SK-N-SH treated with all-trans-retinoic acid at 6 μM for 48 hours (cell line): ENCODE results near the gene PPP1R1B.

Experiments used
- ATAC-seq: fragments of 200-7000 bp; cut with Tn5 transposase; 3 replicates; pipeline ENCODE4 v1.9.1; 2020; ENCODE audit warnings: mild to moderate bottlenecking, moderate library complexity
- ARNTL ChIP-seq: fragments of 450-650 bp; formaldehyde crosslinking; IDR thresholded peaks from 2 replicates; pipeline ENCODE4 v1.5.0; 2020; ENCODE audit warnings: low read depth, mild to moderate bottlenecking, moderate library complexity, borderline replicate concordance
- BACH2 ChIP-seq: fragments of 250-450 bp; sonication (Bioruptor Pico); IDR thresholded peaks from 2 replicates; pipeline ENCODE4 v1.9.0; 2021; ENCODE audit warnings: mild to moderate bottlenecking, borderline replicate concordance
- CSDC2 ChIP-seq: fragments of 250-450 bp; sonication (Bioruptor Pico); IDR thresholded peaks from 2 replicates; pipeline ENCODE4 v1.5.0; 2020; ENCODE audit warnings: mild to moderate bottlenecking, moderate library complexity
- ESRRG ChIP-seq: fragments of 250-450 bp; sonication (Bioruptor Pico); IDR thresholded peaks from 2 replicates; pipeline ENCODE4 v1.6.1; 2021; ENCODE audit warnings: mild to moderate bottlenecking
- GLIS3 ChIP-seq: fragments of 250-450 bp; sonication (Bioruptor Pico); IDR thresholded peaks from 2 replicates; pipeline ENCODE4 v1.5.0; 2020; ENCODE audit warnings: mild to moderate bottlenecking, moderate library complexity
- ISL1 ChIP-seq: fragments of 250-450 bp; sonication (Bioruptor Pico); IDR thresholded peaks from 2 replicates; pipeline ENCODE4 v2.1.2; 2022; ENCODE audit warnings: mild to moderate bottlenecking, moderate library complexity
- OSR1 ChIP-seq: fragments of 250-450 bp; sonication (Bioruptor Pico); IDR thresholded peaks from 2 replicates; pipeline ENCODE4 v1.8.0; 2022; ENCODE audit warnings: moderate library complexity, mild to moderate bottlenecking, inconsistent platforms
- PPARA ChIP-seq: fragments of 250-450 bp; sonication (Bioruptor Pico); IDR thresholded peaks from 2 replicates; pipeline ENCODE4 v1.5.0; 2020; ENCODE audit warnings: mild to moderate bottlenecking, borderline replicate concordance
- RARB ChIP-seq: fragments of 250-450 bp; sonication (Bioruptor Pico); IDR thresholded peaks from 2 replicates; pipeline ENCODE4 v1.8.0; 2021; ENCODE audit warnings: mild to moderate bottlenecking, moderate library complexity
- SNAI2 ChIP-seq: fragments of 250-450 bp; sonication (Bioruptor Pico); IDR thresholded peaks from 2 replicates; pipeline ENCODE4 v1.5.0; 2020; ENCODE audit warnings: mild to moderate bottlenecking, moderate library complexity
- TCF4 ChIP-seq: fragments of 250-450 bp; sonication (Bioruptor Pico); IDR thresholded peaks from 2 replicates; pipeline ENCODE4 v1.8.0; 2021; ENCODE audit warnings: mild to moderate bottlenecking, moderate library complexity, borderline replicate concordance
- TOX ChIP-seq: fragments of 250-450 bp; sonication (Bioruptor Pico); IDR thresholded peaks from 2 replicates; pipeline ENCODE4 v1.8.0; 2021; ENCODE audit warnings: mild to moderate bottlenecking, moderate library complexity, borderline replicate concordance
- ZC3H10 ChIP-seq: fragments of 250-450 bp; sonication (Bioruptor Pico); IDR thresholded peaks from 2 replicates; pipeline ENCODE4 v1.5.1; 2021; ENCODE audit warnings: mild to moderate bottlenecking, moderate library complexity
- ZFP3 ChIP-seq: fragments of 250-450 bp; sonication (Bioruptor Pico); IDR thresholded peaks from 2 replicates; pipeline ENCODE4 v1.5.0; 2020; ENCODE audit warnings: mild to moderate bottlenecking, moderate library complexity
- ZFP30 ChIP-seq: fragments of 450-650 bp; formaldehyde crosslinking; IDR thresholded peaks from 2 replicates; pipeline ENCODE4 v1.5.0; 2022; ENCODE audit warnings: mild to moderate bottlenecking, moderate library complexity
- TF ChIP-seq, protein P1 (sequence below): fragments of 250-450 bp; sonication (Bioruptor Pico); IDR thresholded peaks from 2 replicates; pipeline ENCODE4 v1.8.0; 2020; ENCODE audit warnings: mild to moderate bottlenecking, moderate library complexity, borderline replicate concordance
- TF ChIP-seq, protein P2 (sequence below): fragments of 250-450 bp; sonication (Bioruptor Pico); IDR thresholded peaks from 2 replicates; pipeline ENCODE4 v1.5.1; 2021; ENCODE audit warnings: mild to moderate bottlenecking, moderate library complexity
- TF ChIP-seq, protein P3 (sequence below): fragments of 250-450 bp; sonication (Bioruptor Pico); IDR thresholded peaks from 2 replicates; pipeline ENCODE4 v1.8.0; 2021; ENCODE audit warnings: low read depth, mild to moderate bottlenecking, moderate library complexity, borderline replicate concordance
- TF ChIP-seq, protein P4 (sequence below): fragments of 250-450 bp; sonication (Bioruptor Pico); IDR thresholded peaks from 2 replicates; pipeline ENCODE4 v1.5.1; 2020; ENCODE audit warnings: low read depth, mild to moderate bottlenecking, moderate library complexity
- TF ChIP-seq, protein P5 (sequence below): fragments of 250-450 bp; sonication (Bioruptor Pico); IDR thresholded peaks from 2 replicates; pipeline ENCODE4 v1.5.0; 2020; ENCODE audit warnings: mild to moderate bottlenecking, moderate library complexity

The PPP1R1B gene

DNA sequence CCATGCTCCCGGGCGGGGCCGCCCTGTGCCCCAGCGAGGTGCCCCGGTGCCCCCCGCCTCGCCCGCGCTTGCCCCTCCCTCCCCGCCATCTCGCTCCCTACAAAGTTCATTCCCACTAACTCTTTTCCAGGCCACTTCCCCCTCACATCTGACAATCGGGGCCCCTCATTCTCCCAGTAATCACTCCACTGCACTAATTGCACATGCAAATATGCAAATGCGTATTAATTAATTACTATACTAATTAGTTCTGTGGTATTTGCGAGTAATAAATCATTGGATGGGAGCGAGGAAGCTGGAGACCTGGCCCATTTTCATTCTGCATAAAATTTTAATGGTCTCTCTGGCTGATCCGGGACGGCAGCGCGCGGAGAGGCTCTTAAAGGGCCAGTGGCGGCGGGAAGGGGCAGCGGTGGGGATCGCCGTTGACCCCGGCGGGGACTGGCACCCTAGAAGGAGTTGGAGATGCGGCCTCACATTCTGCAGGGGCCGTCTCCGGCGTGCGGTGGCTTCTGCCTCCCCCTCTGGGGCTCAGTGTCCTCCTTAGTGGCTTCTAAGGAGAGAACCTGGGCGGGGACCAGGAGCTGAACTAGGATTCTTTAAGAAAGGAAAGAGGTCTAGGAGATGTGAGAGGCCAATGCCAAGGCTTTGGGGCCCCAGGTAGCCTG is 8.4 kb upstream of the PPP1R1B start (continued):
- TF ChIP-seq, protein P1, sequence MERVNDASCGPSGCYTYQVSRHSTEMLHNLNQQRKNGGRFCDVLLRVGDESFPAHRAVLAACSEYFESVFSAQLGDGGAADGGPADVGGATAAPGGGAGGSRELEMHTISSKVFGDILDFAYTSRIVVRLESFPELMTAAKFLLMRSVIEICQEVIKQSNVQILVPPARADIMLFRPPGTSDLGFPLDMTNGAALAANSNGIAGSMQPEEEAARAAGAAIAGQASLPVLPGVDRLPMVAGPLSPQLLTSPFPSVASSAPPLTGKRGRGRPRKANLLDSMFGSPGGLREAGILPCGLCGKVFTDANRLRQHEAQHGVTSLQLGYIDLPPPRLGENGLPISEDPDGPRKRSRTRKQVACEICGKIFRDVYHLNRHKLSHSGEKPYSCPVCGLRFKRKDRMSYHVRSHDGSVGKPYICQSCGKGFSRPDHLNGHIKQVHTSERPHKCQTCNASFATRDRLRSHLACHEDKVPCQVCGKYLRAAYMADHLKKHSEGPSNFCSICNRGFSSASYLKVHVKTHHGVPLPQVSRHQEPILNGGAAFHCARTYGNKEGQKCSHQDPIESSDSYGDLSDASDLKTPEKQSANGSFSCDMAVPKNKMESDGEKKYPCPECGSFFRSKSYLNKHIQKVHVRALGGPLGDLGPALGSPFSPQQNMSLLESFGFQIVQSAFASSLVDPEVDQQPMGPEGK: no peak
- TF ChIP-seq CSDC2 (CRISPR knock-in tag) (no peak), BACH2 (CRISPR knock-in tag) (no peak), ZFP30 (CRISPR knock-in tag) (no peak), ISL1 (no peak), PPARA (CRISPR knock-in tag) (no peak)
- TF ChIP-seq, protein P2, sequence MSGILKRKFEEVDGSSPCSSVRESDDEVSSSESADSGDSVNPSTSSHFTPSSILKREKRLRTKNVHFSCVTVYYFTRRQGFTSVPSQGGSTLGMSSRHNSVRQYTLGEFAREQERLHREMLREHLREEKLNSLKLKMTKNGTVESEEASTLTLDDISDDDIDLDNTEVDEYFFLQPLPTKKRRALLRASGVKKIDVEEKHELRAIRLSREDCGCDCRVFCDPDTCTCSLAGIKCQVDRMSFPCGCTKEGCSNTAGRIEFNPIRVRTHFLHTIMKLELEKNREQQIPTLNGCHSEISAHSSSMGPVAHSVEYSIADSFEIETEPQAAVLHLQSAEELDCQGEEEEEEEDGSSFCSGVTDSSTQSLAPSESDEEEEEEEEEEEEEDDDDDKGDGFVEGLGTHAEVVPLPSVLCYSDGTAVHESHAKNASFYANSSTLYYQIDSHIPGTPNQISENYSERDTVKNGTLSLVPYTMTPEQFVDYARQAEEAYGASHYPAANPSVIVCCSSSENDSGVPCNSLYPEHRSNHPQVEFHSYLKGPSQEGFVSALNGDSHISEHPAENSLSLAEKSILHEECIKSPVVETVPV: no peak

DNA sequence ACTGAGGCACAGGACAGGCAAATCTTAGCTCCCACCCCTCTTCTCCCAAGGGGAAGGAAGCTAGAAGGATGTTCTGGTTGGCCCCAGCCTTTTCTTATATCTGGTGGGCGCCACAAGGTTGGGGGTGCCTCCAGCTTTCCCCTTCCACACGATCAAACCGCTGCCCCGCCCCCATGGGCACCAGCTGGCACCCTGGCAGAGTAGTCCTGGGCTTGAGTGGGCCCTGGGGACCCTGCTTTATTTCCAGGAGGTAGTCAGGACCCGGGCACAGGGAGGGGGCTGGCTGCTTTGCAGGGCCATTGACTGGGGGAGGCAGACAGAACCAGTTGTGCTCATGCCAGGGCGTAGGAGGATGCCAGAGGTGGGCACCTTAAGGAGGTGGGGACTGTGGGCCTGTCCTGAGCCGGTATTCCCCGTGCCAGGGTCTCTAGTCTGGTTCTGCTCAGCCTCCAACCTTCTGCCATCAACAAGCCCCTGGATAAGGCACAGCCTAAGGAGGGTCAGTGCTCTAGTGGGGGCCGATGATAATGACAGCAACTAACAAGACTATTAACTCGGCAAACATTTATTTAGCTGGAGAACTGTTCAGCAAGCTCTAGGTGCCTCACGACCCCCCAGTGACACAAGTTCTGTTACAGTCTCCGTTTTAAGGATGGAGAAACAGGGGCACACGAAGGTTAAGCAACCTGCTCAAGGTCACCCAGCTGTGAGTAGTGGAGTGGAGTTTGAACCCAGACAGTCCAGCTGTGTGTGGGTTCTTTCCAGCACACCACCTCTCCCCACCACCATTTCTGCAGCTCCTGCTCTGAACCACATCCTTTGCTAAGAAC is 7.6 kb upstream of the PPP1R1B start:
- no peak for ATAC-seq
- TF ChIP-seq PPARA (CRISPR knock-in tag): no peak
- no peak for TF ChIP-seq CSDC2 (CRISPR knock-in tag)
- TF ChIP-seq BACH2 (CRISPR knock-in tag): no peak
- no peak for TF ChIP-seq ESRRG (CRISPR knock-in tag)
- no peak for TF ChIP-seq RARB
- TF ChIP-seq ZC3H10 (CRISPR knock-in tag): no peak
- TF ChIP-seq ARNTL: no peak
- TF ChIP-seq, protein P3, sequence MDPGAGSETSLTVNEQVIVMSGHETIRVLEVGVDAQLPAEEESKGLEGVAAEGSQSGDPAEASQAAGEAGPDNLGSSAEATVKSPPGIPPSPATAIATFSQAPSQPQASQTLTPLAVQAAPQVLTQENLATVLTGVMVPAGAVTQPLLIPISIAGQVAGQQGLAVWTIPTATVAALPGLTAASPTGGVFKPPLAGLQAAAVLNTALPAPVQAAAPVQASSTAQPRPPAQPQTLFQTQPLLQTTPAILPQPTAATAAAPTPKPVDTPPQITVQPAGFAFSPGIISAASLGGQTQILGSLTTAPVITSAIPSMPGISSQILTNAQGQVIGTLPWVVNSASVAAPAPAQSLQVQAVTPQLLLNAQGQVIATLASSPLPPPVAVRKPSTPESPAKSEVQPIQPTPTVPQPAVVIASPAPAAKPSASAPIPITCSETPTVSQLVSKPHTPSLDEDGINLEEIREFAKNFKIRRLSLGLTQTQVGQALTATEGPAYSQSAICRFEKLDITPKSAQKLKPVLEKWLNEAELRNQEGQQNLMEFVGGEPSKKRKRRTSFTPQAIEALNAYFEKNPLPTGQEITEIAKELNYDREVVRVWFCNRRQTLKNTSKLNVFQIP: no peak
- TF ChIP-seq TOX: no peak
- TF ChIP-seq, protein P4, sequence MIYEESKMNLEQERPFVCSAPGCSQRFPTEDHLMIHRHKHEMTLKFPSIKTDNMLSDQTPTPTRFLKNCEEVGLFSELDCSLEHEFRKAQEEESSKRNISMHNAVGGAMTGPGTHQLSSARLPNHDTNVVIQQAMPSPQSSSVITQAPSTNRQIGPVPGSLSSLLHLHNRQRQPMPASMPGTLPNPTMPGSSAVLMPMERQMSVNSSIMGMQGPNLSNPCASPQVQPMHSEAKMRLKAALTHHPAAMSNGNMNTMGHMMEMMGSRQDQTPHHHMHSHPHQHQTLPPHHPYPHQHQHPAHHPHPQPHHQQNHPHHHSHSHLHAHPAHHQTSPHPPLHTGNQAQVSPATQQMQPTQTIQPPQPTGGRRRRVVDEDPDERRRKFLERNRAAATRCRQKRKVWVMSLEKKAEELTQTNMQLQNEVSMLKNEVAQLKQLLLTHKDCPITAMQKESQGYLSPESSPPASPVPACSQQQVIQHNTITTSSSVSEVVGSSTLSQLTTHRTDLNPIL: no peak

DNA sequence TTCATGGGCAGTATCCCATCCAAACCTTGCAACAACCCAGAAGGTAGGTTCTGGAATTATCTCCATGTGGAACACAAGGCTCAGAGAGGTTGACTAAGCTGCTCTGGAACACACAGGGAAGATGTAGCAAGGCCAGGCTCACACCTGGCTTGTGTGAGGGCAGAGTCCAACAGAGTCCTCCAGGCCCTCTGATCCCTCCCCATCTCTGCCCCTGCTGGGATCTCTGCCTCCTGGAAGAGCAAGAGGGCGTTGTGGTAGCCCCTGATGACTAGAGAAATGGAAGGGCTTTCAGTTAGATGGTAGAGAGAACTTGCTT is 7.0 kb upstream of the PPP1R1B start:
- no peak for ATAC-seq
- no peak for TF ChIP-seq ESRRG (CRISPR knock-in tag)
- TF ChIP-seq OSR1: no peak
- TF ChIP-seq CSDC2 (CRISPR knock-in tag): no peak
- TF ChIP-seq, protein P1: no peak
- TF ChIP-seq TOX: no peak
- TF ChIP-seq TCF4 (CRISPR knock-in tag): no peak
- TF ChIP-seq, protein P5, sequence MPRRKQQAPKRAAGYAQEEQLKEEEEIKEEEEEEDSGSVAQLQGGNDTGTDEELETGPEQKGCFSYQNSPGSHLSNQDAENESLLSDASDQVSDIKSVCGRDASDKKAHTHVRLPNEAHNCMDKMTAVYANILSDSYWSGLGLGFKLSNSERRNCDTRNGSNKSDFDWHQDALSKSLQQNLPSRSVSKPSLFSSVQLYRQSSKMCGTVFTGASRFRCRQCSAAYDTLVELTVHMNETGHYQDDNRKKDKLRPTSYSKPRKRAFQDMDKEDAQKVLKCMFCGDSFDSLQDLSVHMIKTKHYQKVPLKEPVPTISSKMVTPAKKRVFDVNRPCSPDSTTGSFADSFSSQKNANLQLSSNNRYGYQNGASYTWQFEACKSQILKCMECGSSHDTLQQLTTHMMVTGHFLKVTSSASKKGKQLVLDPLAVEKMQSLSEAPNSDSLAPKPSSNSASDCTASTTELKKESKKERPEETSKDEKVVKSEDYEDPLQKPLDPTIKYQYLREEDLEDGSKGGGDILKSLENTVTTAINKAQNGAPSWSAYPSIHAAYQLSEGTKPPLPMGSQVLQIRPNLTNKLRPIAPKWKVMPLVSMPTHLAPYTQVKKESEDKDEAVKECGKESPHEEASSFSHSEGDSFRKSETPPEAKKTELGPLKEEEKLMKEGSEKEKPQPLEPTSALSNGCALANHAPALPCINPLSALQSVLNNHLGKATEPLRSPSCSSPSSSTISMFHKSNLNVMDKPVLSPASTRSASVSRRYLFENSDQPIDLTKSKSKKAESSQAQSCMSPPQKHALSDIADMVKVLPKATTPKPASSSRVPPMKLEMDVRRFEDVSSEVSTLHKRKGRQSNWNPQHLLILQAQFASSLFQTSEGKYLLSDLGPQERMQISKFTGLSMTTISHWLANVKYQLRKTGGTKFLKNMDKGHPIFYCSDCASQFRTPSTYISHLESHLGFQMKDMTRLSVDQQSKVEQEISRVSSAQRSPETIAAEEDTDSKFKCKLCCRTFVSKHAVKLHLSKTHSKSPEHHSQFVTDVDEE (CRISPR knock-in tag): no peak
- TF ChIP-seq, protein P4: no peak
- TF ChIP-seq, protein P2: no peak
- TF ChIP-seq GLIS3 (CRISPR knock-in tag): no peak
- TF ChIP-seq ZC3H10 (CRISPR knock-in tag): no peak
- no peak for TF ChIP-seq RARB
- no peak for TF ChIP-seq ZFP30 (CRISPR knock-in tag)
- no peak for TF ChIP-seq PPARA (CRISPR knock-in tag)
- TF ChIP-seq ZFP3: no peak
- TF ChIP-seq SNAI2 (CRISPR knock-in tag): no peak
- no peak for TF ChIP-seq ISL1
- no peak for TF ChIP-seq ARNTL
- no peak for TF ChIP-seq BACH2 (CRISPR knock-in tag)
